DMS153 (cell line): ENCODE data around the gene PRIMA1.
"Not testable (repeated sequence)": the region's sequence is repeated elsewhere in the genome, so short reads cannot be mapped to it uniquely, and the experiment has no call there.

Source experiments
- DNase-seq: peaks from one replicate; lab custom pipeline; 2025; lab: John Stamatoyannopoulos, UW

PRIMA1 gene

GRCh38 chr14:93788293-93788542 is at the start of gene PRIMA1:
Gene PRIMA1, minus strand, starts transcription at chr14:93788485. Its CDS starts 767 bp downstream, at chr14:93787718.
- DNase-seq = no peak

- no peak for DNase-seq
These were observed 46.5 kb upstream of the PRIMA1 start for GRCh38 chr14:93834699-93835371.

GRCh38 chr14:93832665-93833064 is 44.4 kb upstream of the PRIMA1 start:
- DNase-seq = no peak

- DNase-seq = no peak
These were observed 43.8 kb upstream of the PRIMA1 start for GRCh38 chr14:93832081-93832480.

GRCh38 chr14:93830753-93831461 is 42.6 kb upstream of the PRIMA1 start:
- DNase-seq = no peak

- DNase-seq = no peak
These were observed 41.7 kb upstream of the PRIMA1 start for GRCh38 chr14:93829839-93830481.

GRCh38 chr14:93825235-93825553 is 36.9 kb upstream of the PRIMA1 start:
- DNase-seq = no peak

GRCh38 chr14:93824518-93825234 is 36.4 kb upstream of the PRIMA1 start:
- DNase-seq = no peak

GRCh38 chr14:93824076-93824475 is 35.8 kb upstream of the PRIMA1 start:
- DNase-seq = no peak

- DNase-seq = no peak
These were observed 32.8 kb upstream of the PRIMA1 start for GRCh38 chr14:93821051-93821450.

GRCh38 chr14:93818857-93819256 is 30.6 kb upstream of the PRIMA1 start:
- DNase-seq = no peak

GRCh38 chr14:93811676-93812075 is 23.4 kb upstream of the PRIMA1 start:
- no peak for DNase-seq

GRCh38 chr14:93811020-93811419 is 22.7 kb upstream of the PRIMA1 start:
- no peak for DNase-seq

GRCh38 chr14:93809491-93810420 is 21.5 kb upstream of the PRIMA1 start:
- DNase-seq = not testable (repeated sequence)

- no peak for DNase-seq
These were observed 16.4 kb upstream of the PRIMA1 start for GRCh38 chr14:93804654-93805053.

GRCh38 chr14:93803408-93804318 is 15.4 kb upstream of the PRIMA1 start:
- DNase-seq = no peak

- no peak for DNase-seq
These were observed 12.0 kb upstream of the PRIMA1 start for GRCh38 chr14:93799989-93800921.

- no peak for DNase-seq
These were observed 11.3 kb upstream of the PRIMA1 start for GRCh38 chr14:93799617-93799988.

GRCh38 chr14:93797536-93797935 is 9.3 kb upstream of the PRIMA1 start:
- DNase-seq = no peak

- DNase-seq = no peak
These were observed 8.8 kb upstream of the PRIMA1 start for GRCh38 chr14:93797071-93797470.
